KG1 (cell line): Measurements from ENCODE around the gene SLC35F3.

Experiments used
- DNase-seq: peaks from one replicate; lab custom pipeline; 2025; lab: John Stamatoyannopoulos, UW

SLC35F3 gene

DNA sequence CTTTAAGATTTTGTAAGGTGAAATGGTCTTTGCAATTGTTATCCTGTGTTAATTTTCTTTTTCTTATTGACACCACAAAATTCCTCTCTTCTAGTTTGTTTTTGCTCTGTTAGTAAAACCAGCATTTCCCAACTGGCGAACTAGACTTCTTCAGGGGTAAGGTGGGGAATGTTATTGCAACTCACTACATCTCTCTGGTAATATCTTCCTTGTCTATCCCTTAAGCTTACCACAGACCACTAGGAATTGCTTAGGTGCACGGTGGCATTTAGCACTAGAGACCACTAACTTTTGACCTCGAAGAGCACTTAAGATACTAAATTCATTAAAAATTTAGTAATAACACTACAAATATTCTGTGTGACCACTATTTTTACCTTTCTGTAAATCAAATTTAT lies 464.6 kb downstream of the SLC35F3 start:
- DNase-seq, result no peak

- no peak for DNase-seq
Measured at GRCh38 chr1:234369784-234370183, 465.3 kb downstream of the SLC35F3 start.

GRCh38 chr1:234371414-234371813 lies 466.9 kb downstream of the SLC35F3 start:
- no peak for DNase-seq

DNA sequence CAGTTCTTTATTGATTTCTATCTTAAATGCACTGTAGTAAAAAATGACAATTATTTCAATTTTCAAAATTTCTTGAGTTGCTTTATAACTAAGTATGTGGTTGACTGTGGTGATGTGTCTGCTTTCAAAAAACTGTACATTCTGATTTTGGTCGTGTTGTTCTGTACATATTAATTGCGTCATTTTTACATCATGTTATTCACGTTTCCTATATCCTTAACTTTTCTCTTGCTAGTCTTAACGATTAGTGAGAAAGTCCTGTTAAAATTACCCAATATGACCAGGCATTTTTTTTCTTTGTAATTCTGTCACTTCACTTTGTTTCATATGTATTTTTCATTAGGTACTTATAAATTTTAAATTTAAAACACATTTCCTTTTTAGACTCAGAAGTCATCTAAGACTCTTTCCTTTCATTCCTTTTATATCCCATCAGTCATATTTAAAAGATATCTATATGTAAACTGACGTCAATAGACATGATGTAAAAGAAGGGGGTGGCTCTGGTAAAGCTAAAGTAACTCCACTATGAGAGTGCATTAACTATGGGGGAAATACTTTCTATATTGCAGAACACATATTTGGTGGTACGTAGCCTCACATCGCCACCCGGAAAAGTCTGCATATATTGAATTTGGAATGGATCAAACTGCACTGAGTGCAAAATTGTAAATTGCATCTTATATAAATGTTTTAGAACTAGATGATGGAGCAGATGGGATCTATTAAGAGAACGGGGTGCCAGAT lies 467.7 kb downstream of the SLC35F3 start:
- no peak for DNase-seq

DNA sequence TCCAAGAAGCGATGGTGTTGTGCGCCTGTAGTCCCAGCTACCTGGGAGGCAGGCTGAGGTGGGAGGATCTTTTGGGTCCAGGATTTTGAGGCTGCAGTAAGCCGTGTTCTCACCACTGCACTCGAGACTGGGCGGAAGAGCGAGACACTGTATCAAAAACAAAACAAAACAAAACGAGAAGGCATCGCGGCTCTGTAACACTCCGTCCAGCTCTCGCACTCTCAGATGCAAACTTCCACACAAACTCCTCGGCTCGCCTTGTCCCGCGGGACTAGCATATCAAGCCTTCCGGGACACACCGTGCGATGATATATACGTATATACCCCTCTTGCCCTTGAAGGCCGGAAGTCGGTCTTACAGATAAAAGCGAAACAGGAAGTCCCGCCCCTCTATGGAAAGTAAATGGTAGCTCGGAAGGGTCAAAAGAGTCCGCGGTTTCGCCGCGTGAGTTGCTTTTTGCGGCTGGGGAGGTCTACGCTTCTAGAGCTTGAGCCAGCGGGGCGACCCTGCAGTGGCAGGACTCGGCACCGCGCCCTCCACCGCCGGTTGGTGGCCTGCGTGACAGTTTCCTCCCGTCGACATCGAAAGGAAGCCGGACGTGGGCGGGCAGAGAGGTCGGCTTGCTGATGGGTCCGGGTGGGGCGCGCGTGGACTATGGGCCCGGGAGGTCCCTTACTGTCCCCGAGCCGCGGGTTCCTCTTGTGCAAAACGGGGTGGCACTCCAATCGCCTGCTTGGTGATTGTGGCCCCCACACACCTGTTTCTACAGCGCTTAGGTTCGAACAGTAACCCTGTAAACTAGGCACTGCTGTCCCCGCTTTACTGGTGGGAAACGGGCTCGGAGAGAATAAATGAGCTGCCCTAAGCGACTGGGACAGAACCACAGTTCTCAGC lies 468.8 kb downstream of the SLC35F3 start, which contains the start of gene COA6:
TSS of gene COA6 (plus strand) at position 393 of the 895 bp plus-strand sequence. CDS start at position 404, 11 bp downstream.
- DNase-seq, result peak; percentile 97

GRCh38 chr1:234373959-234374254 lies 469.4 kb downstream of the SLC35F3 start:
- no peak for DNase-seq
